ENCODE data around the gene AGER. TPM values are rescaled to one million over a fixed set of nuclear protein-coding genes. Genes with fewer than 3 reads are reported as not detected.

Gene AGER
- total and polyA plus RNA-seq, 2 donors (not counting 3 experiments of a cell fraction or from before 2014, with no cell fraction given): 5.1 to 18.5 TPM

DNA sequence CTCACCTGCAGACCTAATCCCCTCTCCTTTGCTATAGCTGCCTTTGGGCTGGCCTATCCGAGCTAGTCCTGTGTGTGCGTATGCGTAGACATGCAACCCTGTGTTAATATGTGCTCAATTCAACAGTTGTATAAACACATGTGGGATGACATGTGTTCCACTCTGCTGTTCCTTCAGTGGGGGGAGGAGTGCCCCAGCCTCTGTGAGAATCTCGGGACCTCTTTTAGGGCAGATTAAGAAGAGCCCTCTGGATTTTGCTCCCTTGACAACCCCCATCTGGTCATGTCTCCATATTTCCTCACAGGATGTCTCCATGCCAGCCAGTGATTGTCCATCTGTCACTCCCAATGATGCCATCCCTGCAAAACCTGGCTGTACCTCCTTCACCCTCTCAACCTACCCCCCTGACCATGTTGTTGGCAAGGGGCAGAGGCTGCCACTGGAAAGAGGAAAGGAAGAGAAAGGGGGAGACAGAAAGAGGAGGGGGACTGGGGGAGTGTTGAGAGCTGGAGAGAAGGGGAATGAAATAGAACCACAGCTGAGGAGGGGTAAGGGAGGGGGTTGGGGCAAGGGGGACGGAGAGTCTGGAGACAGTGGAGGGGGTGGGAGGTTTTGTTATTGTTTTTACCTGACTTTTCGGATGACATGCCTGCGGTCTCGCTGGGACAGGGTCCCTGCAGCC is 32.7 kb downstream of the AGER start:
- Histone ChIP-seq H3K79me2 (ENCODE audit: control insufficient read depth, insufficient read depth, low read length) (peaks cover 4% of the 10 kb centered on the region), H3K4me2 (ENCODE audit: insufficient read depth, low read length) (no peak overlapping the region), H3K9me3 (replicated peaks; ENCODE audit: control insufficient read depth, insufficient read depth, low read length) (no peaks in the 10 kb centered on the region), H3K27me3 (ENCODE audit: control insufficient read depth in 2 of 2, insufficient read depth in 2 of 2, low read length in 2 of 2) (peaks cover 20 to 21% of the 10 kb centered on the region in 2 experiments), H3K4me3 (replicated peaks in 1 of 3; ENCODE audit: insufficient read depth in 1 of 3, low read depth in 1 of 3, low read length in 3 of 3) (peak overlapping the region in 1 of 3 experiments; percentile 15), H3K9ac (replicated peaks; ENCODE audit: extremely low read depth, insufficient read depth, low read length) (no peak overlapping the region), H3K9me1 (replicated peaks; ENCODE audit: control insufficient read depth, extremely low read depth, insufficient read depth, low read length) (no peaks in the 10 kb centered on the region), H3K36me3 (ENCODE audit: control insufficient read depth in 2 of 2, extremely low read depth in 1 of 2, insufficient read depth in 2 of 2, low read length in 2 of 2) (no peaks in the 10 kb centered on the region), H3K27ac (ENCODE audit: insufficient read depth, low read depth, low read length) (no peak overlapping the region), H4K20me1 (replicated peaks; ENCODE audit: control insufficient read depth, extremely low read depth, insufficient read depth, low read length) (no peaks in the 10 kb centered on the region), H2AFZ (ENCODE audit: low read depth, low read length) (no peak overlapping the region), H3K4me1 (ENCODE audit: control insufficient read depth, extremely low read depth, insufficient read depth, low read length) (peaks cover 24% of the 10 kb centered on the region)
- DNase-seq (ENCODE audit: low read depth, low spot score): no peak
- TF ChIP-seq JUN (IDR thresholded peaks at IDR 0.05; ENCODE audit: borderline replicate concordance, insufficient read depth, insufficient read length, low read depth) (no peak), MYC (IDR thresholded peaks at IDR 0.05; ENCODE audit: low read depth, low read length) (no peak), EZH2 (IDR thresholded peaks at IDR 0.05; ENCODE audit: borderline replicate concordance, low read depth, low read length, severe bottlenecking) (no peak), GATA2 (IDR thresholded peaks at IDR 0.05; ENCODE audit: insufficient read depth, insufficient read length, low read depth, low read length) (no peak), POLR2A (IDR thresholded peaks at IDR 0.05; ENCODE audit: low read depth, low read length) (no peak), POLR2AphosphoS5 (IDR thresholded peaks at IDR 0.05; ENCODE audit: insufficient read depth, low read depth, low read length) (no peak)
- TF ChIP-seq, protein P1, sequence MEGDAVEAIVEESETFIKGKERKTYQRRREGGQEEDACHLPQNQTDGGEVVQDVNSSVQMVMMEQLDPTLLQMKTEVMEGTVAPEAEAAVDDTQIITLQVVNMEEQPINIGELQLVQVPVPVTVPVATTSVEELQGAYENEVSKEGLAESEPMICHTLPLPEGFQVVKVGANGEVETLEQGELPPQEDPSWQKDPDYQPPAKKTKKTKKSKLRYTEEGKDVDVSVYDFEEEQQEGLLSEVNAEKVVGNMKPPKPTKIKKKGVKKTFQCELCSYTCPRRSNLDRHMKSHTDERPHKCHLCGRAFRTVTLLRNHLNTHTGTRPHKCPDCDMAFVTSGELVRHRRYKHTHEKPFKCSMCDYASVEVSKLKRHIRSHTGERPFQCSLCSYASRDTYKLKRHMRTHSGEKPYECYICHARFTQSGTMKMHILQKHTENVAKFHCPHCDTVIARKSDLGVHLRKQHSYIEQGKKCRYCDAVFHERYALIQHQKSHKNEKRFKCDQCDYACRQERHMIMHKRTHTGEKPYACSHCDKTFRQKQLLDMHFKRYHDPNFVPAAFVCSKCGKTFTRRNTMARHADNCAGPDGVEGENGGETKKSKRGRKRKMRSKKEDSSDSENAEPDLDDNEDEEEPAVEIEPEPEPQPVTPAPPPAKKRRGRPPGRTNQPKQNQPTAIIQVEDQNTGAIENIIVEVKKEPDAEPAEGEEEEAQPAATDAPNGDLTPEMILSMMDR (IDR thresholded peaks at IDR 0.05; ENCODE audit: extremely low read depth in 1 of 2, insufficient read depth in 1 of 2, low read depth in 1 of 2, low read length in 2 of 2): no peak
- no peak for FAIRE-seq
- CTCF ChIA-PET: interaction anchor here (1.0 kb wide), 1 partner anchor 46 kb away, joined by 3 read pairs; no protein-coding TSS in a partner anchor
- no TSS peak for BruUV-seq (replicated peaks)
- intact Hi-C loops (cut with micrococcal nuclease) (no loop called here), dilution Hi-C loops (cut with MboI; ENCODE audit: extremely low pct_ligation_motif_present, low sequenced_read_pairs) (no loop called here)
- POLR2A ChIA-PET: no interaction called here

Measured in endothelial cell of umbilical vein (primary cell).